Stomach smooth muscle (tissue), 2 donors: ENCODE measurements around the gene WDR83.
"Not testable (repeated sequence)": the region's sequence is repeated elsewhere in the genome, so short reads cannot be mapped to it uniquely, and the experiment has no call there.

Experiments
- H3K27ac ChIP-seq: one replicate; pipeline ENCODE4 v1.7.0; 2013; ENCODE audit warnings: mild to moderate bottlenecking, low read length, inconsistent platforms
- H3K27me3 ChIP-seq, 2 donors: one replicate each; pipeline ENCODE4 v1.7.0; 2013; ENCODE audit warnings: low read length in 2 of 2; ENCODE audit not compliant: insufficient read depth in 2 of 2, control insufficient read depth in 1 of 2
- H3K36me3 ChIP-seq, 2 donors: one replicate each; pipeline ENCODE4 v1.7.0; 2013; ENCODE audit warnings: low read length in 2 of 2; ENCODE audit not compliant: control insufficient read depth in 2 of 2, insufficient read depth in 2 of 2
- H3K4me1 ChIP-seq: one replicate; pipeline ENCODE4 v1.7.0; 2013; ENCODE audit warnings: low read length; ENCODE audit not compliant: control insufficient read depth, insufficient read depth
- H3K4me3 ChIP-seq, 2 donors: one replicate each; pipeline ENCODE4 v1.7.0; 2013; ENCODE audit warnings: low read length in 2 of 2
- H3K9ac ChIP-seq, 2 donors: one replicate each; pipeline ENCODE4 v1.7.0; 2013; ENCODE audit warnings: low read length in 2 of 2, mild to moderate bottlenecking in 1 of 2
- H3K9me3 ChIP-seq, 2 donors: one replicate each; pipeline ENCODE4 v1.7.0; 2013; ENCODE audit warnings: low read length in 2 of 2; ENCODE audit not compliant: control insufficient read depth in 2 of 2
- donor health status: healthy.
- donor health status: Pancreatic carcinoma.

The WDR83 gene

GRCh38 chr19:12687496-12688196 lies 21.0 kb downstream of the WDR83 start, which contains the start of gene GNG14:
Gene GNG14 (plus strand): TSS chr19:12687998. CDS start chr19:12688049, 51 bp downstream.
- Histone ChIP-seq H3K4me3 (no peak within 1 kb of the TSS), H3K27me3 (no peaks in the 10 kb centered on the region), H3K9me3 (no peaks in the 10 kb centered on the region), H3K27ac (no peak within 1 kb of the TSS), H3K9ac (no peak within 1 kb of the TSS), H3K36me3 (peaks cover 0 to 2% of the 10 kb centered on the region in 2 donors), H3K4me1 (no peaks in the 10 kb centered on the region)

- no peaks in the 10 kb centered on the region for H3K9me3 ChIP-seq
- H3K27ac ChIP-seq: no peak overlapping the region
- H3K4me1 ChIP-seq: no peaks in the 10 kb centered on the region
- H3K9ac ChIP-seq: no peak overlapping the region
- H3K36me3 ChIP-seq: peaks cover 0 to 2% of the 10 kb centered on the region in 2 donors
- no peak overlapping the region for H3K4me3 ChIP-seq
- H3K27me3 ChIP-seq: no peaks in the 10 kb centered on the region
Observed at GRCh38 chr19:12689012-12689411, 22.4 kb downstream of the WDR83 start.

- no peaks in the 10 kb centered on the region for H3K9me3 ChIP-seq
- H3K36me3 ChIP-seq: peaks cover 0 to 2% of the 10 kb centered on the region in 2 donors
- no peak overlapping the region for H3K4me3 ChIP-seq
- no peaks in the 10 kb centered on the region for H3K27me3 ChIP-seq
- no peak overlapping the region for H3K9ac ChIP-seq
- H3K27ac ChIP-seq: no peak overlapping the region
- H3K4me1 ChIP-seq: no peaks in the 10 kb centered on the region
Observed at GRCh38 chr19:12689581-12690216, 23.1 kb downstream of the WDR83 start.

- peaks cover 0 to 2% of the 10 kb centered on the region in 2 donors for H3K36me3 ChIP-seq
- H3K27me3 ChIP-seq: no peaks in the 10 kb centered on the region
- no peak overlapping the region for H3K9ac ChIP-seq
- no peak overlapping the region for H3K4me3 ChIP-seq
- H3K27ac ChIP-seq: no peak overlapping the region
- H3K4me1 ChIP-seq: peaks cover 18% of the 10 kb centered on the region
- H3K9me3 ChIP-seq: no peaks in the 10 kb centered on the region
Observed at GRCh38 chr19:12692960-12693359, 26.4 kb downstream of the WDR83 start.

- H3K36me3 ChIP-seq: peaks cover 0 to 3% of the 10 kb centered on the region in 2 donors
- no peak overlapping the region for H3K27ac ChIP-seq
- no peak overlapping the region for H3K4me3 ChIP-seq
- no peaks in the 10 kb centered on the region for H3K27me3 ChIP-seq
- H3K9ac ChIP-seq: no peak overlapping the region
- no peaks in the 10 kb centered on the region for H3K9me3 ChIP-seq
- peaks cover 18% of the 10 kb centered on the region for H3K4me1 ChIP-seq
Observed at GRCh38 chr19:12694641-12695040, 28.0 kb downstream of the WDR83 start.

GRCh38 chr19:12695096-12695495 lies 28.5 kb downstream of the WDR83 start:
- peak overlapping the region in 1 of 2 donors; percentile 93 for H3K9ac ChIP-seq
- H3K27ac ChIP-seq: no peak overlapping the region
- no peaks in the 10 kb centered on the region for H3K27me3 ChIP-seq
- peaks cover 18% of the 10 kb centered on the region for H3K4me1 ChIP-seq
- peaks cover 0 to 3% of the 10 kb centered on the region in 2 donors for H3K36me3 ChIP-seq
- peak overlapping the region in 1 of 2 donors; percentile 94 for H3K4me3 ChIP-seq
- no peaks in the 10 kb centered on the region for H3K9me3 ChIP-seq

GRCh38 chr19:12695514-12695913 lies 28.9 kb downstream of the WDR83 start:
- H3K9me3 ChIP-seq: no peaks in the 10 kb centered on the region
- H3K27ac ChIP-seq: no peak overlapping the region
- peak overlapping the region; percentile 88 to 94 for H3K4me3 ChIP-seq

GRCh38 chr19:12695997-12696365 lies 29.4 kb downstream of the WDR83 start:
- H3K4me3 ChIP-seq: peak overlapping the region; percentile 88 to 94
- peak overlapping the region; percentile 92 to 93 for H3K9ac ChIP-seq
- H3K36me3 ChIP-seq: peaks cover 3 to 6% of the 10 kb centered on the region in 2 donors
- no peaks in the 10 kb centered on the region for H3K9me3 ChIP-seq
- no peak overlapping the region for H3K27ac ChIP-seq
- H3K4me1 ChIP-seq: peaks cover 18% of the 10 kb centered on the region
- H3K27me3 ChIP-seq: no peaks in the 10 kb centered on the region

More at GRCh38 chr19:12695514-12695913, 28.9 kb downstream of the WDR83 start:
- Histone ChIP-seq H3K36me3 (peaks cover 0 to 3% of the 10 kb centered on the region in 2 donors), H3K4me1 (peaks cover 18% of the 10 kb centered on the region), H3K27me3 (no peaks in the 10 kb centered on the region), H3K9ac (peak overlapping the region; percentile 42 to 93)

GRCh38 chr19:12696366-12697335 lies 30.0 kb downstream of the WDR83 start, which contains the start of gene FBXW9:
Gene FBXW9 (minus strand): TSS chr19:12696631. CDS start chr19:12696581, 50 bp downstream.
- H3K27ac ChIP-seq: peak within 1 kb of the TSS; percentile 94
- H3K9ac ChIP-seq: peak within 1 kb of the TSS; percentile 92 to 93
- H3K36me3 ChIP-seq: peaks cover 6 to 13% of the 10 kb centered on the region in 2 donors
- peak within 1 kb of the TSS; percentile 88 to 94 for H3K4me3 ChIP-seq
- no peaks in the 10 kb centered on the region for H3K27me3 ChIP-seq
- H3K4me1 ChIP-seq: peaks cover 18% of the 10 kb centered on the region
- no peaks in the 10 kb centered on the region for H3K9me3 ChIP-seq

GRCh38 chr19:12697425-12697824 lies 30.8 kb downstream of the WDR83 start:
- not testable (repeated sequence) for H3K4me3 ChIP-seq, H3K27ac ChIP-seq
- H3K36me3 ChIP-seq: peaks cover 12 to 18% of the 10 kb centered on the region in 2 donors

More at GRCh38 chr19:12697425-12697824, 30.8 kb downstream of the WDR83 start:
- H3K9me3 ChIP-seq, H3K27me3 ChIP-seq, H3K9ac ChIP-seq: not testable (repeated sequence)
- H3K4me1 ChIP-seq: peaks cover 18% of the 10 kb centered on the region
